Keratinocyte (primary cell): ENCODE results near the gene ZNF117. TPM values are rescaled to one million over a fixed set of nuclear protein-coding genes. Genes with fewer than 3 reads are reported as not detected.
"Not testable (repeated sequence)": the region's sequence is repeated elsewhere in the genome, so short reads cannot be mapped to it uniquely, and the experiment has no call there.

Source experiments
- DNase-seq: peaks from one replicate; pipeline ENCODE4 v3.0.0-alpha.2; 2011; ENCODE audit warnings: low read depth, missing footprints, low spot score
- FAIRE-seq: peaks from 2 replicates; lab custom pipeline; 2011; peaks lifted over from hg19 to GRCh38; lab: Jason Lieb, UNC
- H2AFZ ChIP-seq: 2 replicates; pipeline ENCODE4 v1.6.0; 2012; ENCODE audit warnings: low read length, control low read depth, inconsistent platforms; ENCODE audit not compliant: control insufficient read depth
- H3K27ac ChIP-seq: 2 replicates; pipeline ENCODE4 v1.5.1; 2011; ENCODE audit warnings: low read length; ENCODE audit not compliant: control insufficient read depth, insufficient read depth
- H3K27me3 ChIP-seq: 3 replicates; pipeline ENCODE4 v1.6.0; 2011; ENCODE audit warnings: low read length; ENCODE audit not compliant: control insufficient read depth, insufficient read depth; ENCODE audit errors: extremely low read depth
- H3K36me3 ChIP-seq, 2 experiments: 2 replicates in 1 of 2; 3 replicates in 1 of 2; pipeline ENCODE4 v1.5.1; 2011; ENCODE audit warnings: low read length in 2 of 2, mild to moderate bottlenecking in 1 of 2; ENCODE audit not compliant: control insufficient read depth in 2 of 2, insufficient read depth in 2 of 2; ENCODE audit errors: extremely low read depth in 1 of 2
- H3K4me1 ChIP-seq: 3 replicates; pipeline ENCODE4 v1.5.1; 2011; ENCODE audit warnings: low read length; ENCODE audit not compliant: control insufficient read depth, insufficient read depth; ENCODE audit errors: extremely low read depth
- H3K4me2 ChIP-seq: 3 replicates; pipeline ENCODE4 v1.6.0; 2011; ENCODE audit warnings: low read depth, low read length; ENCODE audit not compliant: control insufficient read depth, insufficient read depth; ENCODE audit errors: extremely low read depth
- H3K4me3 ChIP-seq, 3 experiments: fragments of 200-600 bp in 1 of 3; sonication (generic) in 1 of 3; 2 replicates in 2 of 3; 3 replicates in 1 of 3; pipeline ENCODE4 v1.5.1; 2011 to 2016; ENCODE audit warnings: low read length in 3 of 3, mild to moderate bottlenecking in 3 of 3, control low read depth in 2 of 3, inconsistent platforms in 1 of 3, low read depth in 1 of 3, mixed read lengths in 1 of 3, mixed run types in 1 of 3, moderate library complexity in 1 of 3; ENCODE audit not compliant: control insufficient read depth in 2 of 3, insufficient read depth in 2 of 3; ENCODE audit errors: extremely low read depth in 1 of 3
- H3K79me2 ChIP-seq: 2 replicates; pipeline ENCODE4 v1.6.0; 2012; ENCODE audit warnings: low read length; ENCODE audit not compliant: control insufficient read depth, insufficient read depth
- H3K9ac ChIP-seq: 3 replicates; pipeline ENCODE4 v1.6.0; 2011; ENCODE audit warnings: low read length; ENCODE audit not compliant: control insufficient read depth, insufficient read depth; ENCODE audit errors: extremely low read depth
- H3K9me1 ChIP-seq: 3 replicates; pipeline ENCODE4 v1.6.0; 2011; ENCODE audit warnings: low read length; ENCODE audit not compliant: control insufficient read depth, insufficient read depth; ENCODE audit errors: extremely low read depth
- H3K9me3 ChIP-seq: 2 replicates; pipeline ENCODE4 v1.5.1; 2012; ENCODE audit warnings: low read depth, low read length; ENCODE audit not compliant: control insufficient read depth
- H4K20me1 ChIP-seq: 3 replicates; pipeline ENCODE4 v1.6.0; 2011; ENCODE audit warnings: low read length; ENCODE audit not compliant: control insufficient read depth, insufficient read depth; ENCODE audit errors: extremely low read depth
- EZH2 ChIP-seq: IDR thresholded peaks from one replicate; pipeline ENCODE4 v1.6.1; 2012; ENCODE audit warnings: inconsistent platforms, mild to moderate bottlenecking, low read length, moderate library complexity
- dilution Hi-C: fragments of 300-500 bp; cut with MboI; formaldehyde crosslinking; loops from one replicate; pipeline ENCODE4 v1.7.0; 2020; ENCODE audit warnings: low sequenced_read_pairs; ENCODE audit not compliant: extremely low pct_ligation_motif_present
- polyA plus RNA-seq, 5 experiments: library from polyadenylated mRNA; depleted of rRNA in 3 of 5; stranded (reverse) in 3 of 5; stranded (forward) in 1 of 5; unstranded in 1 of 5; fragments of >200 nt; gene quantifications; 1 replicate in 1 of 5; 2 replicates in 3 of 5; 3 replicates in 1 of 5; pipeline versions ENCODE4 v1.2.1 to v1.2.3, GENCODE V29; 2011 to 2012; ENCODE audit warnings: missing spikeins in 2 of 5, low read depth in 1 of 5, low replicate concordance in 1 of 5
- TF ChIP-seq, protein P1 (sequence below), 3 experiments: IDR thresholded peaks in 1 of 3; conservative IDR thresholded peaks in 1 of 3; optimal IDR thresholded peaks in 1 of 3; 2 replicates in 2 of 3; 3 replicates in 1 of 3; pipeline versions ENCODE3 to v1.5.1; 2011; ENCODE audit warnings: low read length in 3 of 3, mild to moderate bottlenecking in 3 of 3, moderate library complexity in 2 of 3, control low read depth in 1 of 3, inconsistent platforms in 1 of 3; ENCODE audit not compliant: insufficient read depth in 2 of 3; ENCODE audit errors: extremely low read depth in 1 of 3

ZNF117 gene
- polyA plus RNA-seq, 1 donor (not counting 4 experiments of a cell fraction or from before 2014, with no cell fraction given), result 1.8 TPM

DNA sequence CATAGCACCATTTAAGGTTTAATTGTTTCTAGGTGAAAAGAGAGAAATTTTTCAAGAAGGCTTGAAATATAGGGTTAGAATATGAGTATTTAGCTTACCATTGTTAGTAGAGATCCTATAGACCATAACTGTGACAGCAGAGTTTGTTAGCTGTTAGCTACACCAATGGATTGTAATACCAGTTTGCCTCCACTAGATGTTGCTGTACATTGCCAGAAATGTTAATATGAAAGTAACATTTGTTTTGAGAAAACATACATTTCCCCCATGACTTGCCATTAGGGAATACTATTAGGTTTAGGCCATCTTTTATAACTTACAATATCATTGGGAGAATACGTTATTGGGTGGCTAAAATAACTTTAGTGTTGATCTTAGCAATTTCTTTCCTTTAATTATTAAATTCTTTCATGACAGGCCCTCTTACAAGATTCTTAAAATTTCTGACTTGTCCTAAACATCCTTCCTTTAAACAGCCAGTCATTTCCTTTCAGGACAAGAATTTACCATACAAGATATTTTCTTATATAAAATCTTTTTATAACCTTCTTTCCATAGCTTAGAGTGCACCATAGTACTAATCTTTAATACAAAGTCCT lies 39.5 kb downstream of the ZNF117 start:
- Histone ChIP-seq H3K4me3 (no peak overlapping the region), H3K79me2 (no peaks in the 10 kb centered on the region), H3K4me1 (no peaks in the 10 kb centered on the region), H3K9me3 (peaks cover 1% of the 10 kb centered on the region), H4K20me1 (no peaks in the 10 kb centered on the region), H2AFZ (no peak overlapping the region), H3K4me2 (no peak overlapping the region), H3K9ac (no peak overlapping the region), H3K27ac (no peak overlapping the region), H3K27me3 (peaks cover 21% of the 10 kb centered on the region), H3K9me1 (no peaks in the 10 kb centered on the region), H3K36me3 (no peaks in the 10 kb centered on the region)
- dilution Hi-C loops, result no loop called here
- DNase-seq, result no peak
- FAIRE-seq, result no peak
- TF ChIP-seq, protein P1, sequence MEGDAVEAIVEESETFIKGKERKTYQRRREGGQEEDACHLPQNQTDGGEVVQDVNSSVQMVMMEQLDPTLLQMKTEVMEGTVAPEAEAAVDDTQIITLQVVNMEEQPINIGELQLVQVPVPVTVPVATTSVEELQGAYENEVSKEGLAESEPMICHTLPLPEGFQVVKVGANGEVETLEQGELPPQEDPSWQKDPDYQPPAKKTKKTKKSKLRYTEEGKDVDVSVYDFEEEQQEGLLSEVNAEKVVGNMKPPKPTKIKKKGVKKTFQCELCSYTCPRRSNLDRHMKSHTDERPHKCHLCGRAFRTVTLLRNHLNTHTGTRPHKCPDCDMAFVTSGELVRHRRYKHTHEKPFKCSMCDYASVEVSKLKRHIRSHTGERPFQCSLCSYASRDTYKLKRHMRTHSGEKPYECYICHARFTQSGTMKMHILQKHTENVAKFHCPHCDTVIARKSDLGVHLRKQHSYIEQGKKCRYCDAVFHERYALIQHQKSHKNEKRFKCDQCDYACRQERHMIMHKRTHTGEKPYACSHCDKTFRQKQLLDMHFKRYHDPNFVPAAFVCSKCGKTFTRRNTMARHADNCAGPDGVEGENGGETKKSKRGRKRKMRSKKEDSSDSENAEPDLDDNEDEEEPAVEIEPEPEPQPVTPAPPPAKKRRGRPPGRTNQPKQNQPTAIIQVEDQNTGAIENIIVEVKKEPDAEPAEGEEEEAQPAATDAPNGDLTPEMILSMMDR (optimal IDR thresholded peaks at IDR 0.05 in 1 of 3, IDR thresholded peaks at IDR 0.05 in 1 of 3, conservative IDR thresholded peaks at IDR 0.05 in 1 of 3; ENCODE audit: extremely low read depth in 1 of 3, insufficient read depth in 2 of 3, low read length in 3 of 3), result peak in 2 of 3 experiments; percentile 52 to 56
- no peak for TF ChIP-seq EZH2

DNA sequence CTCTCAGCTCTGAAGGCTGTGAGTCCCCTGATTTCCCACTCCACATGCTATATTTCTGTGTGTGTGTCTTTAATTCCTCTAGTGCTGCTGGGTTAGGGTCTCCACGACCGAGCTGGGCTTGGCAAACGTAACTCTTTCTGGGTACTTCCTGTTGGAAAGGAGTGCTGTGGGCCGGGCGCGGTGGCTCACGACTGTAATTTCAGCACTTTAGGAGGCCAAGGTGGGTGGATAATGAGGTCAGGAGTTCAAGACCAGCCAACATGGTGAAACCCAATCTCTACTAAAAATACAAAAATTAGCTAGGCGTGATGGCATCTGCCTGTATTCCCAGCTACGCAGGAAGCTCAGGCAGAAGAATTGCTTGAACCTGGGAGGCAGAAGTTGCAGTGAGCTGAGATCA lies 40.2 kb downstream of the ZNF117 start:
- H3K79me2 ChIP-seq, H3K27ac ChIP-seq, FAIRE-seq, dilution Hi-C loops, H3K9me1 ChIP-seq, H3K4me2 ChIP-seq, H2AFZ ChIP-seq, H3K36me3 ChIP-seq, H3K9me3 ChIP-seq, H3K4me1 ChIP-seq, H3K9ac ChIP-seq, H4K20me1 ChIP-seq, H3K4me3 ChIP-seq, DNase-seq: not testable (repeated sequence)
- peaks cover 26% of the 10 kb centered on the region for H3K27me3 ChIP-seq

DNA sequence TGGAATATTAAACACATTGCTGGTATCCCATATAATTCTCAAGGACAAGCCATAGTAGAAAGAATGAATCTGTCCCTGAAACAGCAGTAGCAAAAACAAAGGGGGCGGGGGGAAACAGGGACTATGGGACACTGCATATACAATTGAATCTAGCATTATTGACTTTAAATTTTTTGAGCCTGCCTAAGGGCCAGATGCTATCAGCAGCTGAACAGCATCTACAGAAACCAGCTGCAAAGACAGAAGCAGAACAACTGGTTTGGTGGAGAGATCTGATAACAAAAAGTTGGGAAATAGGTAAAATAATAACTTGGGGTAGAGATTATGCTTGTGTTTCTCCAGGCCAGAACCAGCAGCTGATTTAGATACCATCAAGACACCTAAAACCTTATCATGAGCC lies 42.1 kb downstream of the ZNF117 start:
- dilution Hi-C loops, H3K9ac ChIP-seq, H2AFZ ChIP-seq, H3K4me2 ChIP-seq, DNase-seq, H3K27ac ChIP-seq, H3K79me2 ChIP-seq, H3K9me1 ChIP-seq, H3K9me3 ChIP-seq, H3K4me1 ChIP-seq, H3K36me3 ChIP-seq, H3K4me3 ChIP-seq, H4K20me1 ChIP-seq, FAIRE-seq: not testable (repeated sequence)
- H3K27me3 ChIP-seq, result peaks cover 31% of the 10 kb centered on the region
